ENCODE data around the gene TMEM127. TPM values are rescaled to one million over a fixed set of nuclear protein-coding genes. Genes with fewer than 3 reads are reported as not detected.

The TMEM127 gene
- total RNA-seq, 2 donors from 2014 or later: 40.4 to 50.4 TPM

DNA sequence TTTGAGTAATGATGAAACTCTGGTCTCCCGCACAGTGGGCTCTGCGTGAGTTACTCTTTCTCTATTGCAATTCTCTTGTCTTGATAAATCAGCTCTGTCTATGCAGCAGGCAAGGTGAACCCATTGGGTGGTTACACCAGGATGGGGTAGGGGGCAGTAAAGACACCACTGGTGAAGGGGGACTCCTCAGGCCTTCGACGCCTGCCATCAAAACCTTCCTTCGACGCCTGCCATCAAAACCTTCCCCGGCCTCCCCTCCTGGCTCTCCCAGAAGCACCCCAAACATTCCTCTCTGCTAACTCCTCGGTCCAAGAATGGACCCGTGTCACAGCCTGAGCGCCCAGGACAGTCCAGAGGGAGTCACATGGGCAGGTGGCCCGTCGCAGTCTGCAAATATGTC lies 52.4 kb downstream of the TMEM127 start:
- DNase-seq (ENCODE audit: low spot score): no peak
- Histone ChIP-seq H3K27me3 (replicated peaks; ENCODE audit: insufficient read depth) (no peaks in the 10 kb centered on the region), H3K36me3 (no peaks in the 10 kb centered on the region), H3K27ac (no peak overlapping the region), H3K4me3 (no peak overlapping the region), H3K9me3 (no peaks in the 10 kb centered on the region), H3K4me1 (replicated peaks) (peaks cover 4% of the 10 kb centered on the region)
- TF ChIP-seq, protein P1, sequence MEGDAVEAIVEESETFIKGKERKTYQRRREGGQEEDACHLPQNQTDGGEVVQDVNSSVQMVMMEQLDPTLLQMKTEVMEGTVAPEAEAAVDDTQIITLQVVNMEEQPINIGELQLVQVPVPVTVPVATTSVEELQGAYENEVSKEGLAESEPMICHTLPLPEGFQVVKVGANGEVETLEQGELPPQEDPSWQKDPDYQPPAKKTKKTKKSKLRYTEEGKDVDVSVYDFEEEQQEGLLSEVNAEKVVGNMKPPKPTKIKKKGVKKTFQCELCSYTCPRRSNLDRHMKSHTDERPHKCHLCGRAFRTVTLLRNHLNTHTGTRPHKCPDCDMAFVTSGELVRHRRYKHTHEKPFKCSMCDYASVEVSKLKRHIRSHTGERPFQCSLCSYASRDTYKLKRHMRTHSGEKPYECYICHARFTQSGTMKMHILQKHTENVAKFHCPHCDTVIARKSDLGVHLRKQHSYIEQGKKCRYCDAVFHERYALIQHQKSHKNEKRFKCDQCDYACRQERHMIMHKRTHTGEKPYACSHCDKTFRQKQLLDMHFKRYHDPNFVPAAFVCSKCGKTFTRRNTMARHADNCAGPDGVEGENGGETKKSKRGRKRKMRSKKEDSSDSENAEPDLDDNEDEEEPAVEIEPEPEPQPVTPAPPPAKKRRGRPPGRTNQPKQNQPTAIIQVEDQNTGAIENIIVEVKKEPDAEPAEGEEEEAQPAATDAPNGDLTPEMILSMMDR (IDR thresholded peaks at IDR 0.05): no peak
- TF ChIP-seq POLR2A (IDR thresholded peaks at IDR 0.05): no peak
- 94% methylated on average over 12 of the region's 12 CpGs for WGBS
- intact Hi-C loops (cut with DNase I): no loop called here

DNA sequence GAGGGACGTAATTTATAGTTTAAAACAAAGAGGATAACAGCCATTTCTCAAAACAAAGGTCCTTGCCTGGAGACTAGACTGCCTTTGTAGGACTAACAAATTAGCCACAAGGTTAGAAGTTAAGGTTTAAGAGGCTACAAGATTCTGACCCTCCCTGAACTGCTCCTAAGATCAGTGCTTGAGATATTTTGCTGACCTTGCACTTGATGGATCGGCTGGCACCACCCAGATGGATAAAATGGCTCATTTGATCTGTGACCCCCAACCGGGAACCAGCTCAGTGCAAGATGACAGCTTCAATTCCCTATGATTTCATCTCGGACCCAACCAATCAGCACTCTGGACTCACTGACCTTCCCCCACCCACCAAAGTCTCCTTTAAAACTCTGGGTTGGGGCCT lies 53.5 kb downstream of the TMEM127 start:
- no peak overlapping the region for H3K4me3 ChIP-seq
- H3K27me3 ChIP-seq (replicated peaks; ENCODE audit: insufficient read depth): no peaks in the 10 kb centered on the region
- no peak for DNase-seq (ENCODE audit: low spot score)
- no peaks in the 10 kb centered on the region for H3K9me3 ChIP-seq
- no peak overlapping the region for H3K27ac ChIP-seq
- 89% methylated on average over 4 of the region's 4 CpGs for WGBS
- peaks cover 4% of the 10 kb centered on the region for H3K4me1 ChIP-seq (replicated peaks)
- TF ChIP-seq, protein P1 (IDR thresholded peaks at IDR 0.05): no peak
- TF ChIP-seq POLR2A (IDR thresholded peaks at IDR 0.05) (no peak), POLR2AphosphoS5 (IDR thresholded peaks at IDR 0.05) (no peak)
- H3K36me3 ChIP-seq: no peaks in the 10 kb centered on the region
- intact Hi-C loops (cut with DNase I): no loop called here

DNA sequence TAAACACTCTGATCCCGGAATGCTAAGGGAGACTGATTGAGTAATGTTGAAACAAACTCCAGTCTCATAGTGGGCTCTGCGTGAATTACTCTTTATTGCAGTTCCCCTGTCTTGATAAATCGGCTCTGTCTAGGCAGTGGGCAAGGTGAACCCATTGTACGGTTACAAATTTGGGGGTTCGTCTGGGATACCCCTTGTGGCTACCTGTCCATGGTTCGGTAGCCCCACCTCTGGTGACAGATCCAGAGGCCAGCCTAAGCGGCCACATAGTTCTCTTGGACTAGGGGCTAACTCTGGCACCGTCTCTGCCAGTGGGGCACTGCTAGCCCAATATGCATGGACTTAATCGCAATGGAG lies 56.1 kb downstream of the TMEM127 start:
- Histone ChIP-seq H3K4me3 (peak overlapping the region in 1 of 2 donors; percentile 92), H3K36me3 (no peaks in the 10 kb centered on the region), H3K27ac (no peak overlapping the region), H3K4me1 (replicated peaks) (peaks cover 12% of the 10 kb centered on the region), H3K9me3 (no peaks in the 10 kb centered on the region), H3K27me3 (replicated peaks; ENCODE audit: insufficient read depth) (no peaks in the 10 kb centered on the region)
- intact Hi-C loops (cut with DNase I): loop anchor here (2.0 to 10.0 kb wide), 2 partner anchors 55 to 325 kb away; partner anchors contain the start of genes ARID5A and TMEM127
- 84% methylated on average over 9 of the region's 9 CpGs for WGBS
- no peak for DNase-seq (ENCODE audit: low spot score)
- TF ChIP-seq POLR2A (IDR thresholded peaks at IDR 0.05) (no peak), POLR2AphosphoS5 (IDR thresholded peaks at IDR 0.05) (no peak)
- TF ChIP-seq, protein P1 (IDR thresholded peaks at IDR 0.05): no peak

GRCh38 chr2:96209011-96209728 lies 56.6 kb downstream of the TMEM127 start:
- 11% methylated on average over 14 of the region's 21 CpGs for WGBS
- peak overlapping the region; percentile 91 to 93 for H3K27ac ChIP-seq

More at GRCh38 chr2:96209011-96209728, 56.6 kb downstream of the TMEM127 start:
- intact Hi-C loops (cut with DNase I): loop anchor here (2.0 to 10.0 kb wide), 2 partner anchors 56 to 326 kb away; partner anchors contain the start of genes ARID5A and TMEM127
- Histone ChIP-seq H3K4me1 (replicated peaks) (peaks cover 12% of the 10 kb centered on the region), H3K9me3 (no peaks in the 10 kb centered on the region), H3K36me3 (no peaks in the 10 kb centered on the region), H3K4me3 (peak overlapping the region; percentile 92 to 97), H3K27me3 (replicated peaks; ENCODE audit: insufficient read depth) (no peaks in the 10 kb centered on the region)
- TF ChIP-seq, protein P1 (IDR thresholded peaks at IDR 0.05): peak in 1 of 4 experiments; percentile 2
- TF ChIP-seq POLR2A (IDR thresholded peaks at IDR 0.05) (peak; percentile 9), POLR2AphosphoS5 (IDR thresholded peaks at IDR 0.05) (no peak)
- no peak for DNase-seq (ENCODE audit: low spot score)
